GM10266 (cell line): Measurements from ENCODE around the gene MROH7.

Source experiments
- DNase-seq: peaks from one replicate; pipeline ENCODE4 v3.0.0; 2012; ENCODE audit errors: extremely low spot score
- TF ChIP-seq, protein P1 (sequence below): IDR thresholded peaks from 2 replicates; pipeline ENCODE4 v1.5.1; 2012; ENCODE audit warnings: mild to moderate bottlenecking, low read depth; ENCODE audit not compliant: control insufficient read depth, insufficient read depth; ENCODE audit errors: missing control alignments

The MROH7 gene

DNA sequence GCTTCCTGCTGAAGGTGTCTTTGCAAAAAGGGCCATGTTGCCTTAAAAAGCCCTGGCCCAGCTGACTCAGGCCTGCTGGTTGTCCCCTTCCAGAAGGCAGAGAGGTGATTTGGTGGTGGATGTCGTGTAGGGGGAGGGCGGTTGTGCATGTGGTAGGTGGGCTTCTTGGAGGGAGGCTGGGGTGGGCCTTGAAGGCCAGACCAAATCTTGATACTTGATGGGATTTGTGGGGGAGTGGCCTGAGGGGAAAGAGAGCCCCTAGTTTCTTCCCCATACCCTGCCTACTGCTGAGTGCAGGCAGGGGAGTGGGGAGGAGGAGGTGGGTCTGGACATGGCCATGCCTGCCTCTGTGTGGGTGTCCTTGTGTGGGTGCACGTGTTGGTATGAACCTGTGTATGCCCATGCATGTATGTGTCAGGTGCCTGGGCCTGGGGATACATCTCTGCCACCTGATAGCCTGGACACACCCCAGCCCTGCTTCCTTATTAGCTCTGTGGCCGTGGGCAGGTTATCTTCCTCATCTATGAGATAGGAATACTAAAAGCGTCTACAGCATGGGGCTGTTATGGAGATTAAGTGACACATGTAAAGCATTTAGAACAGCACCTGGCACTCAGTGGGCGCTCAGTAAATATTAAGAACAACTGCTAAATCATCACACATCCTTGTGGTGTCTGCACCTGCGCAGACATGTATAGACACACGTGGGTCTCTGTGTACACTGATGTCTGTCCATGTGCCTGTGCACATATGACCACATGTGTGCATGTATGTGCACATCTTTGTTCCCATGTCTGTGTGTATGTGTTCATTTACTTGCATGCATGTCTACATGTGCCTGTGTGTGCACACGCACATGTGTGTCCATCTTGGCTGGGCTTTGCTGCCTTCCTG is 35.2 kb upstream of the MROH7 start:
- DNase-seq, result no peak
- TF ChIP-seq, protein P1, sequence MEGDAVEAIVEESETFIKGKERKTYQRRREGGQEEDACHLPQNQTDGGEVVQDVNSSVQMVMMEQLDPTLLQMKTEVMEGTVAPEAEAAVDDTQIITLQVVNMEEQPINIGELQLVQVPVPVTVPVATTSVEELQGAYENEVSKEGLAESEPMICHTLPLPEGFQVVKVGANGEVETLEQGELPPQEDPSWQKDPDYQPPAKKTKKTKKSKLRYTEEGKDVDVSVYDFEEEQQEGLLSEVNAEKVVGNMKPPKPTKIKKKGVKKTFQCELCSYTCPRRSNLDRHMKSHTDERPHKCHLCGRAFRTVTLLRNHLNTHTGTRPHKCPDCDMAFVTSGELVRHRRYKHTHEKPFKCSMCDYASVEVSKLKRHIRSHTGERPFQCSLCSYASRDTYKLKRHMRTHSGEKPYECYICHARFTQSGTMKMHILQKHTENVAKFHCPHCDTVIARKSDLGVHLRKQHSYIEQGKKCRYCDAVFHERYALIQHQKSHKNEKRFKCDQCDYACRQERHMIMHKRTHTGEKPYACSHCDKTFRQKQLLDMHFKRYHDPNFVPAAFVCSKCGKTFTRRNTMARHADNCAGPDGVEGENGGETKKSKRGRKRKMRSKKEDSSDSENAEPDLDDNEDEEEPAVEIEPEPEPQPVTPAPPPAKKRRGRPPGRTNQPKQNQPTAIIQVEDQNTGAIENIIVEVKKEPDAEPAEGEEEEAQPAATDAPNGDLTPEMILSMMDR, result no peak

GRCh38 chr1:54606990-54607325 is 34.6 kb upstream of the MROH7 start:
- no peak for DNase-seq
- TF ChIP-seq, protein P1, result no peak

- TF ChIP-seq, protein P1, result no peak
Observed at GRCh38 chr1:54607821-54608565, 33.6 kb upstream of the MROH7 start.

DNA sequence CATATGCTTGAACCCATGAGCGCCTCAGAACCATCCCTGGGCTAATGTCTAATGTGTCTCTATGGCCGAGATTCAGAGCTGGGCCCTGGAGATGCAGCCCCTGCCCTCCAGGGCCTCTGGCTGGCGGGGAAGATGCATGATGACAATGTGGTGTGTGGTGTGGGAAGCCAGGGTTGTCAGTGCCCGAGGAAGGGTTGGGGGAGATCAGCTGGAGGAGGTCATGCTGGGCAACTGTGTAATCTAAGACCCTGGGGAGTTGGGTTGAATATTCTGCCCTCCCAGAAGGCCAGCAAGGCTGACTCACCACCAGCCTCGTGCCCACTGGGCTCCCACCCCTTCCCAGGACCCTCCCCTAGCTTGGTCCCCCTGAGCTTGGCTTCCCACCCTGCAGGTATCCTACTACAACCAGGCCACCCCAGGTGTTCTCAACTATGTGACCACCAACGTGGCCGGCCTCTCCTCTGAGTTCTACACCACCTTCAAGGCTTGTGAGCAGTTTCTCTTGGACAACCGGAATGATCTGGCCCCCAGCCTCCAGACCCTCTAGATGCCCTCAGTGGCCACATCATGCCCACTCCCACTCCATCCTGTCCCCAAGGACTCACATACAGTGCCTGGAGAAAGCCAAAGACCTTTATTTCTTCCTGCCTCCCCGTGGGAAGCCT is 32.9 kb upstream of the MROH7 start:
- TF ChIP-seq, protein P1, result no peak
- DNase-seq, result no peak

More at GRCh38 chr1:54607821-54608565, 33.6 kb upstream of the MROH7 start:
- DNase-seq, result no peak

DNA sequence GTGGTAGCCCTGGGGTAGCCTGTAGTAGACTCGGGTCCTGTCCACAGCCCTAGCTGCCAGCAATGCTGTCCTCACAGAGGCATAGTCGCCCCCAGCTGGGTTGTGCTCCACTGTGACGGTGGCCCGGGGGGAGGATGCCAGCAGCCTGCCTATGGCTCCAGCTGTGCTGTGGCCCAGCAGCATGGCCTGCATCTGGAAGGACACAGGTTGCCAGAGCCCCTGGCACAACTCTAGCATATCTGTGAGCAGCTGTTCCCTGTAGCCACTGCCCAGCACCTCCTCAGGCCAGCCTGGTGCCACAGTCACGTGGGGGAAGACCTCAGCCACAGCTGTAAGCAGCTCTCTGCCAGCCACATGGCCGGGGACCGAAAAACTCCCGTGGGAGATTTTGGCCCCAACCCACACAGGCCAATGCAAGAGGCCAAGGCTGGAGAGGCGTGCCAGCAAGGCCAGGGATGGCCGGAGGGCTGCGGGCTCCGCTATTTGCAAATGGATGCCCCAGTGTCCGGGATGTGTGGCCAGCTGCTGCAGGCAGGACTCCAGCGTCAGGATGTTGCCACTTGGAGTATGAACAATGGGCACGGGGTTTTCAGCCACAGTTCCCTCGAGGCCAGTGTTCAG is 32.2 kb upstream of the MROH7 start:
- TF ChIP-seq, protein P1, result no peak
- DNase-seq, result no peak

DNA sequence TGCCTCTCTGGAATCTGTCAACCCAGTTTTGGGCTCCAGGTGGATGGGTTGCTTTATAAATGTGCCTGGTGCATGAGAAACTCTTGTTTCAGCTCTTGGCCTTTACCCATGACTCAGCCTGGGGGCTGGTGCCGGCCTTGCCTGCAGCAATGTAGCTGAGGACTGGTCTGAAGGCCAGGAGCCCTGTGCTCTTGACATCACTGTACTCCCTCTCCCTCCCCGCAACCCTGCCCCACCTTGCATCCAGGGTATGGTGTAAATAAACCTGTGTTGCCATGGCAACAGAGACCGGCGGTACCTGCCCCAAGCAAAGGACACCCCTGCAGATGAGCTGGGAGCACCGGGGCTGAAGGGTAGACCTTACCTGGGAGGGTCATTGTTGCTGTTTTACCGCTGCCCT is 31.5 kb upstream of the MROH7 start:
- TF ChIP-seq, protein P1, result no peak
- DNase-seq, result no peak
